Brain microvascular endothelial cell (primary cell): ENCODE results near the gene RSU1.

Experiments used
- DNase-seq: peaks from one replicate; pipeline ENCODE4 v3.0.0-alpha.2; 2020
- H3K27ac ChIP-seq: fragments of 250-450 bp; sonication (Bioruptor Pico); 2 replicates; pipeline ENCODE4 v1.5.1; 2020; ENCODE audit warnings: mild to moderate bottlenecking, moderate library complexity
- H3K27me3 ChIP-seq: fragments of 250-450 bp; sonication (Bioruptor Pico); replicated peaks from 2 replicates; pipeline ENCODE4 v1.5.1; 2020; ENCODE audit warnings: mild to moderate bottlenecking
- H3K36me3 ChIP-seq: fragments of 250-450 bp; sonication (Bioruptor Pico); replicated peaks from 2 replicates; pipeline ENCODE4 v1.5.1; 2020; ENCODE audit warnings: mild to moderate bottlenecking
- H3K4me3 ChIP-seq: 2 replicates; pipeline ENCODE4 v1.5.1; 2011; ENCODE audit warnings: low read depth, mild to moderate bottlenecking, control low read depth, low read length, moderate library complexity
- in situ Hi-C: cut with HindIII; loops from 2 replicates; pipeline ENCODE4 v1.10.0; 2017; ENCODE audit warnings: low sequenced_read_pairs, low pct_ligation_motif_present
- TF ChIP-seq, protein P1 (sequence below): IDR thresholded peaks from 2 replicates; pipeline ENCODE4 v1.5.1; 2011; ENCODE audit warnings: low read depth, mild to moderate bottlenecking, moderate library complexity, low read length, control low read depth, inconsistent platforms; ENCODE audit errors: missing control alignments

The RSU1 gene

DNA sequence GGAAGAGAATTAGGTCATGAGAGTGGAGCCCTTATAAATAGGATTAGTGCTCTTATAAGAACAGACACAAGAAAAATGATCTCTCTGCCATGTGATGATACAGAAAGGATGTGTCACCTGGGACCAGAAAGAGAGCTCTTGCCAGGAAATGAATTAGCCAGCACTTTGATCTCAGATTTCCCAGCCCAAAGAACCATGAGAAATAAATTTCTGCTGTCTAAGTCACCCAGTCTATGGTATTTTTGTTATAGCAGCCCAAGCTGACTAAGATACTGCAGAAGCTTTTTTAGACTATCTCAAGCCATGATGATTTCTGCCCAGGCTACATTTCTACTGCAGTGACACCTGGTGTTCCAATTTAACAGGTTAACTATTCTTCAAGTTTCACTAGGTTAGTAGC is 84.8 kb downstream of the RSU1 start:
- no peaks in the 10 kb centered on the region for H3K27me3 ChIP-seq
- in situ Hi-C loops, result no loop called here
- DNase-seq, result peak; percentile 21

DNA sequence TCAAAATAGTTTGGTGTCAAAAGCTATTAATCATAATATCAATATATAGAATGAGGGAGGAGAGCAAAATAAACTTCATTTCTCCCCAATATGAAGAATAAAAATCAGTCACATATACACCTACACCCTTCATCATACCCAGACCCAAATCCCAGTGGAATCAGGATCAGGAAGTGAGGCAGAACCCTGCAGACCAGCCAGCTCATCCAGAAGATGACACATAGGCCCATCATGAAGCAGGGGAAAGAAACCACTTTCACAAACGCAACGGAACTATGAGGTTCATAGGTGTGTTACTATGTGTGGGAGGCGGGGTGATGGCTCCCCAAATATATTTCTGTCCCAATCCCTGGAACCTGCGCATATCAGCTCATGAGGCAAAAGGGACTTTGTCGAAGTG is 89.0 kb downstream of the RSU1 start:
- no peak for DNase-seq
- no peaks in the 10 kb centered on the region for H3K36me3 ChIP-seq
- no peak overlapping the region for H3K4me3 ChIP-seq
- TF ChIP-seq, protein P1, sequence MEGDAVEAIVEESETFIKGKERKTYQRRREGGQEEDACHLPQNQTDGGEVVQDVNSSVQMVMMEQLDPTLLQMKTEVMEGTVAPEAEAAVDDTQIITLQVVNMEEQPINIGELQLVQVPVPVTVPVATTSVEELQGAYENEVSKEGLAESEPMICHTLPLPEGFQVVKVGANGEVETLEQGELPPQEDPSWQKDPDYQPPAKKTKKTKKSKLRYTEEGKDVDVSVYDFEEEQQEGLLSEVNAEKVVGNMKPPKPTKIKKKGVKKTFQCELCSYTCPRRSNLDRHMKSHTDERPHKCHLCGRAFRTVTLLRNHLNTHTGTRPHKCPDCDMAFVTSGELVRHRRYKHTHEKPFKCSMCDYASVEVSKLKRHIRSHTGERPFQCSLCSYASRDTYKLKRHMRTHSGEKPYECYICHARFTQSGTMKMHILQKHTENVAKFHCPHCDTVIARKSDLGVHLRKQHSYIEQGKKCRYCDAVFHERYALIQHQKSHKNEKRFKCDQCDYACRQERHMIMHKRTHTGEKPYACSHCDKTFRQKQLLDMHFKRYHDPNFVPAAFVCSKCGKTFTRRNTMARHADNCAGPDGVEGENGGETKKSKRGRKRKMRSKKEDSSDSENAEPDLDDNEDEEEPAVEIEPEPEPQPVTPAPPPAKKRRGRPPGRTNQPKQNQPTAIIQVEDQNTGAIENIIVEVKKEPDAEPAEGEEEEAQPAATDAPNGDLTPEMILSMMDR, result no peak
- no peak overlapping the region for H3K27ac ChIP-seq
- H3K27me3 ChIP-seq, result no peaks in the 10 kb centered on the region
- in situ Hi-C loops, result no loop called here

More for the DNA sequence above, 84.8 kb downstream of the RSU1 start:
- H3K36me3 ChIP-seq, result no peaks in the 10 kb centered on the region
- H3K27ac ChIP-seq, result no peak overlapping the region
- TF ChIP-seq, protein P1, result no peak
- no peak overlapping the region for H3K4me3 ChIP-seq

GRCh38 chr10:16727666-16728065 is 89.6 kb downstream of the RSU1 start:
- no peaks in the 10 kb centered on the region for H3K27me3 ChIP-seq
- H3K27ac ChIP-seq, result no peak overlapping the region
- in situ Hi-C loops, result no loop called here
- TF ChIP-seq, protein P1, result no peak
- H3K36me3 ChIP-seq, result no peaks in the 10 kb centered on the region
- no peak overlapping the region for H3K4me3 ChIP-seq
- no peak for DNase-seq

- DNase-seq, result no peak
- no peaks in the 10 kb centered on the region for H3K27me3 ChIP-seq
- H3K36me3 ChIP-seq, result no peaks in the 10 kb centered on the region
- H3K27ac ChIP-seq, result no peak overlapping the region
- H3K4me3 ChIP-seq, result no peak overlapping the region
- TF ChIP-seq, protein P1, result no peak
- in situ Hi-C loops, result no loop called here
Observed at GRCh38 chr10:16724509-16724908, 92.7 kb downstream of the RSU1 start.

DNA sequence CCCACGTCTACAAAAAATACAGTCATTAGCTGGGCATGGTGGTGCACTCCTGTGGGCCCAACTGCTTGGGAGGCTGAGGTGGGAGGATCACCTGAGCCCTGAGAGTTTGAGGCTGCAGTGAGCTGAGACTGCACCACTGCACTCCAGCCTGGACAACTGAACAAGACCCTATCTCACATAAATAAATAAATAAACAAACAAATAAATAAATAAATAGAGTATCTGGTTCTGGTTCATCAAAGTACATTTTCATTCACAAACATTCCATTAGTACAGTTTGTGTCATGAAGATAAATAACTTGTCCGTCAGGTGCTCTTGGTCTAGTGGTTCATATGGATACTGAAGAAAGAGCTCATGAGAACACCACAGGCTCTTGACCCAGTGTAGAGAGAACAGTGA is 96.4 kb downstream of the RSU1 start:
- no peak for DNase-seq
- H3K27ac ChIP-seq, result no peak overlapping the region
- no peaks in the 10 kb centered on the region for H3K27me3 ChIP-seq
- no peaks in the 10 kb centered on the region for H3K36me3 ChIP-seq
- in situ Hi-C loops, result no loop called here
- no peak overlapping the region for H3K4me3 ChIP-seq
- TF ChIP-seq, protein P1, result no peak

- TF ChIP-seq, protein P1, result no peak
- H3K36me3 ChIP-seq, result peaks cover 2% of the 10 kb centered on the region
Observed at GRCh38 chr10:16717622-16718395, 99.4 kb downstream of the RSU1 start.

More at GRCh38 chr10:16717622-16718395, 99.4 kb downstream of the RSU1 start:
- no peak overlapping the region for H3K4me3 ChIP-seq
- DNase-seq, result peak; percentile 61
- no peak overlapping the region for H3K27ac ChIP-seq
- H3K27me3 ChIP-seq, result no peaks in the 10 kb centered on the region
- in situ Hi-C loops, result no loop called here
